Lower lobe of right lung (tissue), 2 donors: ENCODE measurements around the gene SPATA25. TPM values are rescaled to one million over a fixed set of nuclear protein-coding genes. Genes with fewer than 3 reads are reported as not detected.

Experiments used
- ATAC-seq, 2 donors: fragments of 200-7000 bp; cut with Tn5 transposase; one replicate each; pipeline ENCODE4 v1.9.1; 2020 to 2022; ENCODE audit warnings: mild to moderate bottlenecking in 2 of 2, moderate library complexity in 2 of 2
- DNase-seq: peaks from one replicate; pipeline ENCODE4 v3.0.0-alpha.2; 2020
- H3K27ac ChIP-seq: fragments of 200-600 bp; one replicate; pipeline ENCODE4 v1.8.0; 2022
- H3K27me3 ChIP-seq: fragments of 200-600 bp; one replicate; pipeline ENCODE4 v1.8.0; 2022; ENCODE audit warnings: low read depth
- H3K36me3 ChIP-seq: fragments of 200-600 bp; one replicate; pipeline ENCODE4 v1.8.0; 2022; ENCODE audit warnings: mild to moderate bottlenecking
- H3K4me1 ChIP-seq: fragments of 200-600 bp; one replicate; pipeline ENCODE4 v1.8.0; 2022
- H3K4me3 ChIP-seq: fragments of 200-600 bp; one replicate; pipeline ENCODE4 v1.8.0; 2022; ENCODE audit warnings: mild to moderate bottlenecking
- H3K9me3 ChIP-seq: fragments of 200-600 bp; one replicate; pipeline ENCODE4 v1.8.0; 2022
- CTCF ChIP-seq: fragments of 200-600 bp; IDR thresholded peaks from one replicate; pipeline ENCODE4 v1.8.0; 2022; ENCODE audit warnings: antibody characterized with exemption, mild to moderate bottlenecking
- intact Hi-C: fragments of 100-400 bp; cut with DNase I; formaldehyde crosslinking; loops from one replicate; pipeline ENCODE4 v1.11.0; 2022
- total RNA-seq: library from RNA; stranded (reverse); fragmentation: NEBNext Ultra II Directional; extraction: Animal tissue kit (Norgen Biotek cat#: 25700); gene quantifications from one replicate; pipeline ENCODE4 v1.2.1, GENCODE V29; 2021
- donor health status: DM: no; HTN: yes; CAD: no; lungs with severe emphysema.

SPATA25 gene
- total RNA-seq, 1 donor from 2014 or later = 1.1 TPM

- H3K9me3 ChIP-seq = no peaks in the 10 kb centered on the region
- intact Hi-C loops = no loop called here
- ATAC-seq (no peak), DNase-seq (no peak)
- H3K4me1 ChIP-seq = no peaks in the 10 kb centered on the region
- H3K27me3 ChIP-seq = no peaks in the 10 kb centered on the region
- no peak overlapping the region for H3K4me3 ChIP-seq
- H3K36me3 ChIP-seq = no peaks in the 10 kb centered on the region
- TF ChIP-seq CTCF = no peak
- H3K27ac ChIP-seq = no peak overlapping the region
These were observed 23.6 kb downstream of the SPATA25 start for GRCh38 chr20:45863543-45864470.

- Histone ChIP-seq H3K36me3 (no peaks in the 10 kb centered on the region), H3K27me3 (no peaks in the 10 kb centered on the region), H3K27ac (no peak overlapping the region), H3K4me3 (no peak overlapping the region), H3K4me1 (peaks cover 10% of the 10 kb centered on the region), H3K9me3 (no peaks in the 10 kb centered on the region)
- ATAC-seq (no peak), DNase-seq (no peak)
- TF ChIP-seq CTCF = no peak
- intact Hi-C loops = no loop called here
These were observed 26.0 kb downstream of the SPATA25 start for GRCh38 chr20:45861221-45862075.

GRCh38 chr20:45860560-45861220, 26.7 kb downstream of the SPATA25 start:
- no peak for DNase-seq
- Histone ChIP-seq H3K4me1 (peaks cover 18% of the 10 kb centered on the region), H3K36me3 (no peaks in the 10 kb centered on the region), H3K27ac (no peak overlapping the region), H3K27me3 (no peaks in the 10 kb centered on the region), H3K9me3 (no peaks in the 10 kb centered on the region), H3K4me3 (no peak overlapping the region)
- TF ChIP-seq CTCF = no peak
- intact Hi-C loops = no loop called here
- ATAC-seq = no peak

- Histone ChIP-seq H3K27me3 (no peaks in the 10 kb centered on the region), H3K4me1 (peaks cover 26% of the 10 kb centered on the region), H3K9me3 (no peaks in the 10 kb centered on the region), H3K27ac (no peak overlapping the region), H3K4me3 (no peak overlapping the region), H3K36me3 (peaks cover 1% of the 10 kb centered on the region)
- no peak for TF ChIP-seq CTCF
- intact Hi-C loops = no loop called here
- no peak for DNase-seq
- no peak for ATAC-seq
These were observed 27.5 kb downstream of the SPATA25 start for GRCh38 chr20:45859916-45860315.

- Histone ChIP-seq H3K9me3 (no peaks in the 10 kb centered on the region), H3K27ac (peak overlapping the region; percentile 85), H3K27me3 (no peaks in the 10 kb centered on the region), H3K36me3 (peaks cover 11% of the 10 kb centered on the region), H3K4me3 (peak overlapping the region; percentile 86), H3K4me1 (peaks cover 26% of the 10 kb centered on the region)
- TF ChIP-seq CTCF = no peak
- DNase-seq (no peak), ATAC-seq (peak; percentile 27 to 29)
- intact Hi-C loops = no loop called here
These were observed 29.6 kb downstream of the SPATA25 start for GRCh38 chr20:45857882-45858216.
